DMS79 treated with DMSO at 0.1 percent for 48 hours (cell line): ENCODE measurements around the gene KIF1C.

Experiments used
- DNase-seq: peaks from one replicate; lab custom pipeline; 2025; lab: John Stamatoyannopoulos, UW

The KIF1C gene

DNA sequence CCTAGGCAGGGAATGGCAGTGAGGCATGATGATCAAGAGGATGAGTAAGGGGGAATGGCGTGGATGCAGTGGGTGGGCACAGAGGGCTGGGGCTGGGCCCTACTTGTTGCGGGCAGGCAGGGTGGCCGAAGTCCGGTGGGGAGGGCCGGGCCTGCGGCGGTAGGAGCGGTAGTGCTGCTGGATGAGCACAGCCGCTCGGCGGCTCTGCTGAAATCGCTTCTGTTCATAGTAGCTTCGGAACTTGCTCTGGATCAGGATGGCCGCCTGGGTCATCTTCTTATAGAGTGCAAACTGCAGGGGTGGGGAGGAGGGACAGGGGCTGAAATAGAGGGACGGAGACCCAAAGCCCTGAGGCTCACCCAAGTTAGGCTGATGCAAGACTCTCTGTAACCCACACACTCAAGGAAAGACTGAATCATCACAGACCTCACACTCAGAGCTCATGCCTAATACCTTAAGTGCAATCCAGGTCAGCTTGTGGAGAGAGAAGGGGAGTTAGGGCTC, 28.7 kb upstream of the KIF1C start:
- peak; percentile 52 for DNase-seq

GRCh38 chr17:4969551-4970173, 28.1 kb upstream of the KIF1C start:
- DNase-seq = no peak

GRCh38 chr17:4970273-4970672, 27.5 kb upstream of the KIF1C start:
- DNase-seq = no peak

DNA sequence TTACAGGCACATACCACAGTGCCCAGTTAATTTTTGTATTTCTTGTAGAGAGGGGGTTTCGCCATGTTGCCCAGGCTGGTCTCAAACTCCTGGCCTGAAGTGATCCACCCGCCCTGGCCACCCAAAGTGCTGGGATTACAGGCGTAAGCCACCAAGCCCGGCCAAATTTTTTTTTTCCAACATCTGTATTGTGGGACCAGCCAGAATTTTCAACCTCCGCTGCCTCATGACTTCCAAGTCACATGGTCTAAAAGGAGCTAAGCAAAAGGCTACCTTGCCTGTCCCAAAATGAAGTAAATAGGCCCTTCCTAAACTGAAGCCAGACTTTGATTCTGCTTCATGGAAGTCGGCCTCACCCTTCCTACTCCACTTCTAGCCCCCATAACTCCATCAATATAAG, 25.9 kb upstream of the KIF1C start:
- no peak for DNase-seq

DNA sequence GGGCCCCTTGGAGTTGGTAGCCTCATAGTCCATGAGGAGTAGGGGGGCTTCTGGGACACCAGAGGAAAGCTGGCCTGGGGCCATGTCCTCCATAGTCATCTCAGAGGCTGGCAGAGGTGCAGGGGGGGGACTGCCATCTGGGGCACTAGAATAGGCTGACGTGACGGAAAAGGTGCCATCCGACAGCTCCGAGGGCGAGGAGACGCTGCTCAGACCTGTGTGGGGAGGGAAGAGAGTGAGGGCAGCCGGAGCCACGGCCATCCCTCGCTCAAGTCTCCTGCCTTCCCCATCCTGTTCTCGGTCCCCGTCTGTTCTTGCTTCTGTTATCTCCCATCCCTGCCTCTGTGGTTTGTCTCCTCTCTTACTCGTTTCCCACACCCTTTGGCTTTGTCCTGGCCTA, 25.4 kb upstream of the KIF1C start:
- no peak for DNase-seq

DNA sequence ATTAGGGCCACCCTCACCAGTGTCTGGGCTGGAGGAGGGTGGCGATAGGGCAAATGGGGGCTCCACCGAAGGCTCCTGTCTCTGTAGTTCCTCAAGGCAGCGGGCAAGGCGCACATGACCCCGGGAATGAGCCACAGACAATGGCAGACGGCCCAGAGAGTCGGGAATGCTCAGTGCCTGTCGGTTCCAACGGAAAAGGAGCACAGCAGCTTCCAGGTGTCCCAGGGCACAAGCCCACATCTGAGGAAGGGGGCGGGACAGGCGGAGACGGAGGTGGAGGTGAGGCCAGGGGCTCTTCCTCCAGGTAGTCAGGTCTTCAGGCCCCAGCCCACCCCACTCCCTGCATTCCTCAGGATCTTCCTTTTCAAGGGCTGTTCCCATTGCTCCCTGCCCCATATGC, 25.0 kb upstream of the KIF1C start:
- DNase-seq = no peak

- DNase-seq = no peak
Observed at GRCh38 chr17:4973256-4974114, 24.3 kb upstream of the KIF1C start.

DNA sequence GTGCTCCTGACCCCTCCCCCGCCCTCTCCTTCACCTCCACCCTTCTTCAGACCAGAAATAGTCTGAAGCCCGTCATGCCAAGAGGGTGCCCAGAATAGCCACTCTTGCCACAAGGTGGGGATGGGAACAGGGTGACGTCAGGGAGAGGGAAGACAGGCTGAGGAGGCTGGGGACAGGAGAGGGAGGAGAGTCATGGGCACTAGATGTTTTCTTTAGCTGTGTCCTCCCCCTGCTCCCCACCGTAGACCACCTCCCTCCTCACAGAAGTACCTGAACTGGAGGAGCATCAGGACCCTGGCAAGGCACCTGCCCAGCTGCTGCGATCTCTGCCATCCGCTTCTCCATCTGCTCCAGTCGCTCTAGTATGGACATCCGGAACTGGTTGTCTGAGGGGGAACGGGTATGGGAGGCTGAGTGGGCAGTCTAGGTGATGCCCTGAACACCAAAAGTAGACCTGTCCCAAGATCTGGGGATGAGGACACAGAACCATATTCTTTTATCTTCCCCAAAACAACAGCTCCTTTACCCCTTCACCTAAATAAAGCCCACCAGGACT, 23.6 kb upstream of the KIF1C start:
- no peak for DNase-seq

DNA sequence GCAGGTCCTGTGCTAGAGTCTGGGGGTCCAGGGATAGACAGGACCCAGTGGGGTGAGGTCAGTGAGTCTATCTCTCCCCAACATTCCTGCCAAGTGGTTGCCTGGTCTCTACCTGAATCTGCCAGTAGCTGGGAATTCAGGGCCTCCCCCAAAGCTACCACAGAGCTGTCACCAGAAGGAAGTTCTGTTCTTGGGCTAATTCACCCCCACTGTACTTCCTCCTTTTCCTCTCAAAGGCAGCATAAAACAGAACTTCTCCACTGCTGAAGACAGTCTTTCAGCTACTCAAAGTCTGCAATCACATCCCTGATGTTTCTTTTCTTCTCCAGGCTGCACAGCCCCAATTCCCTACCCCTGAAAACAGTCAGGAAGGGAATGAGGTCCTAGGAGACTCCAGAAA, 19.0 kb upstream of the KIF1C start:
- DNase-seq = no peak

DNA sequence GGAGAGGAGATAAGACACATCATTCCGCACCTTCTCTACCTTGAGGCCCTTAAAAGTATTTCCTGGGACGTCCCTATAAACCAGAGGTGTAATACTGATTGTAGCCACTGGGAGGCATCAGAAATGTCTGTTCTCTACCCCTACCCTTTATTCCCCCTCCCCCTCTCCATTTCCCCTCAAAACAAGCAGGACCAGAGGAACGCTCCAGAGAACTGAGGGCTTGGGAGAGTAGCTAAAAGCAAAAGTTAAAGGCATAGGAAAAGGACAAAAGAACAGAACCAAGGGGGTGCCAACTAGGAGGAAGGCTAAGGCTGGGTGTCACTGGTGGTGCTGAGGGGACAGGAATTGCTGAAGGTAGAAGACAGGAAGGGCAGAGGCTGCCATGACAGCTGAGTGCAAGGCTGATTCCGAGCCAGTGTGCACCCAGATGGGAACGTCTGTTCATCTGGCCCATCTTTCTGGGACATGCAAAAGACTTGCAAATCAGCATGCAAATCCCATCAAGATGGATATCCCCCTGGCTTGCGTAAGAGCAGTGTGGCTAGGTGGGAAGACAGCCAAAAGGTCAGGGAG, 17.0 kb upstream of the KIF1C start:
- no peak for DNase-seq

GRCh38 chr17:4982305-4982704, 15.4 kb upstream of the KIF1C start:
- DNase-seq = no peak

- DNase-seq = no peak
Observed at GRCh38 chr17:4986403-4986802, 11.3 kb upstream of the KIF1C start.

- peak; percentile 70 for DNase-seq
Observed at GRCh38 chr17:4986951-4987766, 10.6 kb upstream of the KIF1C start, which contains the start of gene CAMTA2. Gene CAMTA2, minus strand, starts transcription at chr17:4987675. Its CDS starts 1,453 bp downstream, at chr17:4986222.

GRCh38 chr17:4987767-4988567, 9.8 kb upstream of the KIF1C start:
- DNase-seq = peak; percentile 44

GRCh38 chr17:4994081-4994595, 3.6 kb upstream of the KIF1C start:
- DNase-seq = no peak

- DNase-seq = peak; percentile 30
Observed at GRCh38 chr17:4998027-4998731, 429 bp downstream of the KIF1C start.

GRCh38 chr17:4998732-4999429, 1.1 kb downstream of the KIF1C start:
- no peak for DNase-seq

DNA sequence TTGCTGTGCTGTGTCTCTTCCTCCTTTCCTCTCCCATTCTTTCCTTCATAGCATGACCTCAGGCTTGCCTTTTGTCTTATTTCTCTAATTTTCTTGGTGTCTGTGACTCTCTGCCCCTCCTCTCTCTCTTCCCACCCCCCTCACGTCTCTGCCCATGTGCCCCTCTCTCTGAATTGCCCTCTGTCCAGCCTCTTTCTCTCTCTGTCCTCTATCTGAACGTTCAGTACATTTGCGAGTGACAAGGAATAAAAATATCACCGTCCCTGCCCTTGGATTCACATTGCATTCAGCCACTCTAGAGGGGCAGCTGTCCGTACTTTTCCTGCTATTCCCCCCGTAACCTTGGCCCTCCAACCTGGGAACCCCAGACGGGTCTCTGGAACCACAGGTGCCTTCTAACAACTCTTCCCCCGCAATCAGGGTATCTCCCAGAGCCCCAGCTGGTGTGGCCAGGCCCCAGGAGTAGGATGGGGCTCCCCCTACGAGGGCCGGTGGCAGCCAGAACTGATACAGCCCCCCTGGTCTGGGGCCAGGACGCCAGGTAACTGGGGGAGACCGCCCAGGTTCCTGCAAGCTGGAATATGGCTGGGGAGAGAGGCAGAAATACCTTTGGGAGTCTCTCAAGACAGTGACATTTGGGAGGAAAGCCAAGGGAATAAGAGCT, 1.8 kb downstream of the KIF1C start:
- no peak for DNase-seq

GRCh38 chr17:5000237-5000639, 2.5 kb downstream of the KIF1C start:
- DNase-seq = no peak
